GM12864 (cell line): ENCODE data around the gene STK32C.

ENCODE experiments used
- DNase-seq: peaks from one replicate; pipeline ENCODE4 v3.0.0-alpha.2; 2011; ENCODE audit warnings: low read depth
- H3K4me3 ChIP-seq: 2 replicates; pipeline ENCODE4 v1.5.1; 2011; ENCODE audit warnings: mild to moderate bottlenecking, low read depth, low read length, control low read depth
- TF ChIP-seq, protein P1 (sequence below): IDR thresholded peaks from 2 replicates; pipeline ENCODE4 v1.5.1; 2011; ENCODE audit warnings: low read depth, mild to moderate bottlenecking, moderate library complexity, low read length, control low read depth, inconsistent platforms; ENCODE audit errors: missing control alignments

Gene STK32C

DNA sequence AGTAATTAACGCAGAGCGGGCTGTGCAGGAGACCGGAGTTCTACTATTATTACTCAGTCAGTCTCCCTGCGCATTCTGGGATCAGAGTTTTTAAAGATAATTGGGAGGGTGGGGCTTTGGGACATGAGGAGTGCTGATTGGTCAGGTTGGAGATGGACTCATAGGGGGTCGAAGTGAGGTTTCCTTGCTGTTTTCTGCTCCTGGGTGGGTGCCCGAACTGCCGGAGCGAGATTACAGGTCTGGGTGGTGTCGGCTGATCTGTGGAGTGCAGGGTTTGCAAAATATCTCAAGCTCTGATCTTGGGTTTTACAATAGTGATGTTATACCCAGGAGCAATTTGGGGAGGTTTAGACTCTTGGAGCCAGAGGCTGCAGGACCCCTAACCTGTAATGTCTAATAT lies 20.4 kb upstream of the STK32C start:
- TF ChIP-seq, protein P1, sequence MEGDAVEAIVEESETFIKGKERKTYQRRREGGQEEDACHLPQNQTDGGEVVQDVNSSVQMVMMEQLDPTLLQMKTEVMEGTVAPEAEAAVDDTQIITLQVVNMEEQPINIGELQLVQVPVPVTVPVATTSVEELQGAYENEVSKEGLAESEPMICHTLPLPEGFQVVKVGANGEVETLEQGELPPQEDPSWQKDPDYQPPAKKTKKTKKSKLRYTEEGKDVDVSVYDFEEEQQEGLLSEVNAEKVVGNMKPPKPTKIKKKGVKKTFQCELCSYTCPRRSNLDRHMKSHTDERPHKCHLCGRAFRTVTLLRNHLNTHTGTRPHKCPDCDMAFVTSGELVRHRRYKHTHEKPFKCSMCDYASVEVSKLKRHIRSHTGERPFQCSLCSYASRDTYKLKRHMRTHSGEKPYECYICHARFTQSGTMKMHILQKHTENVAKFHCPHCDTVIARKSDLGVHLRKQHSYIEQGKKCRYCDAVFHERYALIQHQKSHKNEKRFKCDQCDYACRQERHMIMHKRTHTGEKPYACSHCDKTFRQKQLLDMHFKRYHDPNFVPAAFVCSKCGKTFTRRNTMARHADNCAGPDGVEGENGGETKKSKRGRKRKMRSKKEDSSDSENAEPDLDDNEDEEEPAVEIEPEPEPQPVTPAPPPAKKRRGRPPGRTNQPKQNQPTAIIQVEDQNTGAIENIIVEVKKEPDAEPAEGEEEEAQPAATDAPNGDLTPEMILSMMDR: no peak
- DNase-seq: no peak
- H3K4me3 ChIP-seq: no peak overlapping the region

GRCh38 chr10:132326925-132327324 lies 19.2 kb upstream of the STK32C start:
- DNase-seq: no peak
- TF ChIP-seq, protein P1: no peak

DNA sequence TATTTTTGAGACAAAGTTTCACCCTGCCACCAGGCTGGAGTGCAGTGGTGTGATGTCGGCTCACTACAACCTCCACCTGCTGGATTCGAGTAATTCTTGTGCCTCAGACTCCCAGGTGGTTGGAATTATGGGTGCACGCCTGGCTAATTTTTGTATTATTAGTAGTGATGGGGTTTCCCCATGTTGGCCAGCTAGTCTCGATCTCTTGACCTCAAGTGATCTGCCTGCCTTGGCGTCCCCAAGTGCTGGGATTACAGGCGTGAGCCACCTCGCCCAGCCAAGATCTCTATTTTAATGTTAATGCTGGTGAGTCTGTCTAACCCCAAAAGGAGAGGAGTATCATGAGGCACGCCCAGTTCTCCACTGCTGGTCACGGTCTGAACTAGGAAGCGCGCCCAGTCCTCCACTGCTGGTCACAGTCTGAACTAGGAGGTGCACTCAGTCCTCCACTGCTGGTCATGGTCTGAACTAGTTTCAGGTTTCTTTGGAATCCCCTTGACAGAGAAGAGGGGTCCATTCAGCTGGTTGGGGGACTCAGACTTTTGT lies 18.7 kb upstream of the STK32C start:
- DNase-seq: no peak
- TF ChIP-seq, protein P1: no peak
- no peak overlapping the region for H3K4me3 ChIP-seq

More at GRCh38 chr10:132326925-132327324, 19.2 kb upstream of the STK32C start:
- H3K4me3 ChIP-seq: no peak overlapping the region

- TF ChIP-seq, protein P1: no peak
- H3K4me3 ChIP-seq: no peak overlapping the region
- no peak for DNase-seq
Observed at GRCh38 chr10:132324186-132324585, 16.4 kb upstream of the STK32C start.

- TF ChIP-seq, protein P1: no peak
- DNase-seq: no peak
- no peak overlapping the region for H3K4me3 ChIP-seq
Observed at GRCh38 chr10:132322586-132323048, 14.9 kb upstream of the STK32C start.

GRCh38 chr10:132321726-132322125 lies 14.0 kb upstream of the STK32C start:
- TF ChIP-seq, protein P1: no peak
- DNase-seq: no peak
- no peak overlapping the region for H3K4me3 ChIP-seq
